GM23248 (cell line): ENCODE data around the gene HSD11B2. TPM values are rescaled to one million over a fixed set of nuclear protein-coding genes. Genes with fewer than 3 reads are reported as not detected.

ENCODE experiments used
- DNase-seq: peaks from one replicate; pipeline ENCODE4 v3.0.0-alpha.2; 2015
- H2AFZ ChIP-seq: fragments of 200-600 bp; sonication (generic); 2 replicates; pipeline ENCODE4 v1.6.1; 2016; ENCODE audit warnings: antibody characterized with exemption
- H3F3A ChIP-seq: fragments of 200-600 bp; sonication (generic); 2 replicates; pipeline ENCODE4 v1.6.1; 2016; ENCODE audit warnings: mild to moderate bottlenecking, antibody characterized with exemption, mixed run types; ENCODE audit not compliant: insufficient read depth
- H3K27ac ChIP-seq: fragments of 200-600 bp; sonication (generic); 2 replicates; pipeline ENCODE4 v1.5.1; 2016; ENCODE audit warnings: mild to moderate bottlenecking
- H3K27me3 ChIP-seq: fragments of 200-600 bp; sonication (generic); replicated peaks from 2 replicates; pipeline ENCODE4 v1.6.1; 2016; ENCODE audit warnings: mild to moderate bottlenecking; ENCODE audit not compliant: insufficient read depth
- H3K36me3 ChIP-seq: fragments of 200-600 bp; sonication (generic); 2 replicates; pipeline ENCODE4 v1.6.1; 2016; ENCODE audit warnings: low read depth, mild to moderate bottlenecking
- H3K4me1 ChIP-seq: fragments of 200-600 bp; sonication (generic); 2 replicates; pipeline ENCODE4 v1.6.1; 2016; ENCODE audit warnings: mild to moderate bottlenecking; ENCODE audit not compliant: insufficient read depth
- H3K4me2 ChIP-seq: fragments of 200-600 bp; sonication (generic); one replicate; pipeline ENCODE4 v1.6.1; 2016; ENCODE audit warnings: mild to moderate bottlenecking; ENCODE audit not compliant: unreplicated experiment
- H3K4me3 ChIP-seq: fragments of 200-600 bp; sonication (generic); 2 replicates; pipeline ENCODE4 v1.5.1; 2016; ENCODE audit warnings: mild to moderate bottlenecking
- H3K79me2 ChIP-seq: fragments of 200-600 bp; sonication (generic); 2 replicates; pipeline ENCODE4 v1.6.1; 2016; ENCODE audit warnings: mild to moderate bottlenecking; ENCODE audit not compliant: insufficient read depth
- H3K9ac ChIP-seq: fragments of 200-600 bp; sonication (generic); 2 replicates; pipeline ENCODE4 v1.6.1; 2016; ENCODE audit warnings: mild to moderate bottlenecking
- H3K9me2 ChIP-seq: fragments of 200-600 bp; sonication (generic); 2 replicates; pipeline ENCODE4 v1.6.1; 2016; ENCODE audit warnings: mixed run types, mild to moderate bottlenecking, moderate library complexity; ENCODE audit not compliant: insufficient read depth
- H3K9me3 ChIP-seq: fragments of 200-600 bp; sonication (generic); one replicate; pipeline ENCODE4 v1.6.1; 2017; ENCODE audit warnings: low read depth
- H4K20me1 ChIP-seq: fragments of 200-600 bp; sonication (generic); 2 replicates; pipeline ENCODE4 v1.6.0; 2016; ENCODE audit not compliant: insufficient read depth
- EZH2 ChIP-seq: fragments of 200-600 bp; sonication (generic); IDR thresholded peaks from 2 replicates; pipeline ENCODE4 v1.6.1; 2018; ENCODE audit warnings: antibody characterized with exemption, mild to moderate bottlenecking; ENCODE audit not compliant: insufficient read depth, poor library complexity, severe bottlenecking
- EZH2phosphoT487 ChIP-seq: fragments of 200-600 bp; sonication (generic); IDR thresholded peaks from 2 replicates; pipeline ENCODE4 v1.6.1; 2018; ENCODE audit warnings: antibody characterized with exemption, moderate library complexity, mild to moderate bottlenecking, low read depth; ENCODE audit not compliant: insufficient read depth
- WGBS, 2 experiments: methylation state at CpG; one replicate each; pipeline ENCODE4 v1.1.6; 2015 to 2017; ENCODE audit warnings: low lambda C conversion rate in 2 of 2, low coverage in 1 of 2; ENCODE audit errors: missing lambda C conversion rate in 2 of 2; 5-methylcytosine and 5-hydroxymethylcytosine counted together
- in situ Hi-C: fragments of 300-500 bp; cut with MboI; formaldehyde crosslinking; loops from 2 replicates; pipeline ENCODE4 v1.15.0; 2020
- polyA plus RNA-seq: library from polyadenylated mRNA; unstranded; fragments of >200 nt; fragmentation: Nextera tagmentation; extraction: Ambion mirVana; gene quantifications from 2 replicates; pipeline ENCODE4 v1.2.1, GENCODE V29; 2016
- total RNA-seq: library from RNA; depleted of rRNA; stranded (reverse); fragments of >200 nt; shearing (Covaris generic); gene quantifications from 2 replicates; pipeline ENCODE4 v1.2.3, GENCODE V29; 2014

Gene HSD11B2
- total and polyA plus RNA-seq, 2 experiments from 2014 or later: 0.36 TPM; not detected in 1

GRCh38 chr16:67417333-67418061, 13.4 kb upstream of the HSD11B2 start:
- TF ChIP-seq EZH2phosphoT487 (no peak), EZH2 (no peak)
- 89 to 93% methylated on average over 2 of the region's 2 CpGs for WGBS, 2 experiments
- H3K27me3 ChIP-seq: no peaks in the 10 kb centered on the region
- H3K9ac ChIP-seq: no peak overlapping the region
- peaks cover 11% of the 10 kb centered on the region; the same call in 1 of the 2 replicates for H3K4me1 ChIP-seq
- H3K27ac ChIP-seq: no peak overlapping the region
- DNase-seq: no peak
- H2AFZ ChIP-seq: no peak overlapping the region
- no peaks in the 10 kb centered on the region for H3K9me3 ChIP-seq
- H3K9me2 ChIP-seq: no peaks in the 10 kb centered on the region
- in situ Hi-C loops: no loop called here
- no peak overlapping the region for H3K4me2 ChIP-seq
- H3K36me3 ChIP-seq: no peaks in the 10 kb centered on the region
- peaks cover 5% of the 10 kb centered on the region; the same call in 1 of the 2 replicates for H3F3A ChIP-seq
- peaks cover 4% of the 10 kb centered on the region; the same call in 1 of the 2 replicates for H3K79me2 ChIP-seq
- H4K20me1 ChIP-seq: no peaks in the 10 kb centered on the region
- H3K4me3 ChIP-seq: no peak overlapping the region

GRCh38 chr16:67419502-67419901, 11.4 kb upstream of the HSD11B2 start:
- no peaks in the 10 kb centered on the region for H3K36me3 ChIP-seq
- no peak overlapping the region for H3K4me3 ChIP-seq
- 0 out of 2 replicates have a peak, but pooled peaks cover 4% of the 10 kb centered on the region for H3K79me2 ChIP-seq
- H3K27ac ChIP-seq: no peak overlapping the region
- TF ChIP-seq EZH2 (no peak), EZH2phosphoT487 (no peak)
- H2AFZ ChIP-seq: no peak overlapping the region
- H3K9me2 ChIP-seq: no peaks in the 10 kb centered on the region
- H4K20me1 ChIP-seq: no peaks in the 10 kb centered on the region
- in situ Hi-C loops: no loop called here
- H3K9ac ChIP-seq: no peak overlapping the region
- peaks cover 6% of the 10 kb centered on the region; the same call in 1 of the 2 replicates for H3K4me1 ChIP-seq
- no peak for DNase-seq
- H3F3A ChIP-seq: 0 out of 2 replicates have a peak, but pooled peaks cover 3% of the 10 kb centered on the region
- H3K9me3 ChIP-seq: no peaks in the 10 kb centered on the region
- WGBS, 2 experiments: 91 to 92% methylated on average over 3 of the region's 3 CpGs
- H3K27me3 ChIP-seq: no peaks in the 10 kb centered on the region
- no peak overlapping the region for H3K4me2 ChIP-seq

GRCh38 chr16:67419931-67420330, 11.0 kb upstream of the HSD11B2 start:
- Histone ChIP-seq H3K4me3 (no peak overlapping the region), H3K79me2 (0 out of 2 replicates have a peak, but pooled peaks cover under 1% of the 10 kb centered on the region), H3F3A (no peaks in the 10 kb centered on the region), H2AFZ (no peak overlapping the region), H3K9ac (no peak overlapping the region), H3K4me2 (no peak overlapping the region), H4K20me1 (no peaks in the 10 kb centered on the region), H3K36me3 (no peaks in the 10 kb centered on the region), H3K27me3 (no peaks in the 10 kb centered on the region), H3K4me1 (peaks cover 6% of the 10 kb centered on the region; the same call in 1 of the 2 replicates), H3K9me3 (no peaks in the 10 kb centered on the region), H3K27ac (no peak overlapping the region), H3K9me2 (no peaks in the 10 kb centered on the region)
- no peak for DNase-seq
- in situ Hi-C loops: no loop called here
- TF ChIP-seq EZH2: no peak
- TF ChIP-seq EZH2phosphoT487: no peak
- WGBS, 2 experiments: 38 to 42% methylated on average over 3 of the region's 3 CpGs

GRCh38 chr16:67421030-67421429, 9.9 kb upstream of the HSD11B2 start:
- Histone ChIP-seq H3K9me3 (no peaks in the 10 kb centered on the region), H3K27ac (no peak overlapping the region), H3K79me2 (no peaks in the 10 kb centered on the region), H3K4me1 (no peaks in the 10 kb centered on the region), H3K36me3 (no peaks in the 10 kb centered on the region), H4K20me1 (no peaks in the 10 kb centered on the region), H3K9me2 (no peaks in the 10 kb centered on the region), H3K4me3 (no peak overlapping the region), H2AFZ (no peak overlapping the region), H3K27me3 (no peaks in the 10 kb centered on the region), H3K9ac (no peak overlapping the region), H3F3A (no peaks in the 10 kb centered on the region), H3K4me2 (no peak overlapping the region)
- TF ChIP-seq EZH2phosphoT487 (no peak), EZH2 (no peak)
- DNase-seq: no peak
- in situ Hi-C loops: no loop called here
- 79 to 80% methylated on average over 4 of the region's 4 CpGs for WGBS, 2 experiments
